ENCODE measurements around the gene TMEM89. TPM values are rescaled to one million over a fixed set of nuclear protein-coding genes. Genes with fewer than 3 reads are reported as not detected.

TMEM89 gene
- total and polyA plus RNA-seq, 2 of the 13 experiments (the other 11 are each of a cell fraction or from before 2014, with no cell fraction given), result 0.31 to 0.59 TPM

- TF ChIP-seq ZNF407 (CRISPR knock-in tag; IDR thresholded peaks at IDR 0.05; ENCODE audit: not compliant biosample characterization), result peak; percentile 43
- no peak for TF ChIP-seq ZNF552 (CRISPR knock-in tag; IDR thresholded peaks at IDR 0.05; ENCODE audit: borderline replicate concordance)
- no peak for TF ChIP-seq ZBTB3 (CRISPR knock-in tag; IDR thresholded peaks at IDR 0.05; ENCODE audit: borderline replicate concordance, low read depth)
- peak; percentile 56; the same call in 1 of the 2 replicates for TF ChIP-seq CBX5 (CRISPR knock-in tag; IDR thresholded peaks at IDR 0.05; ENCODE audit: borderline replicate concordance)
- peak; percentile 83 for TF ChIP-seq ZNF18 (CRISPR knock-in tag; IDR thresholded peaks at IDR 0.05; ENCODE audit: insufficient replicate concordance)
- TF ChIP-seq ZBED4 (CRISPR knock-in tag; IDR thresholded peaks at IDR 0.05; ENCODE audit: borderline replicate concordance), result 0 out of 2 replicates have a peak, but pooled peaks have one; percentile 10
- TF ChIP-seq TBX3 (IDR thresholded peaks at IDR 0.05; ENCODE audit: borderline replicate concordance), result no peak
- TF ChIP-seq CREM (IDR thresholded peaks at IDR 0.05), result peak; percentile 81
- TF ChIP-seq CREM (CRISPR knock-in tag; IDR thresholded peaks at IDR 0.05), result no peak
- peak; percentile 73; the same call in 1 of the 2 replicates for TF ChIP-seq ZNF414 (CRISPR knock-in tag; IDR thresholded peaks at IDR 0.05)
- no peak for TF ChIP-seq ZNF446 (CRISPR knock-in tag; IDR thresholded peaks at IDR 0.05)
- 0 out of 2 replicates have a peak, but pooled peaks have one; percentile 31 for TF ChIP-seq PCBP1 (IDR thresholded peaks at IDR 0.05; ENCODE audit: borderline replicate concordance, low read depth, low read length)
- TF ChIP-seq RAD21 (CRISPR knock-in tag; IDR thresholded peaks at IDR 0.05), result peak; percentile 32; the same call in 1 of the 2 replicates
Observed at GRCh38 chr3:48663489-48664312, 42.1 kb upstream of the TMEM89 start (continued).
